IPS-NIHi7 (cell line): Measurements from ENCODE around the gene AKAIN1.
A peak's percentile ranks its signal among the peaks of the same experiment; 100 is the strongest.

Experiments used
- DNase-seq: peaks from one replicate; pipeline ENCODE4 v3.0.0; 2012; ENCODE audit warnings: mixed read lengths; ENCODE audit errors: extremely low spot score

AKAIN1 gene, protein sequence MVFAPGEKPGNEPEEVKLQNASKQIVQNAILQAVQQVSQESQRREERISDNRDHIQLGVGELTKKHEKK

DNA sequence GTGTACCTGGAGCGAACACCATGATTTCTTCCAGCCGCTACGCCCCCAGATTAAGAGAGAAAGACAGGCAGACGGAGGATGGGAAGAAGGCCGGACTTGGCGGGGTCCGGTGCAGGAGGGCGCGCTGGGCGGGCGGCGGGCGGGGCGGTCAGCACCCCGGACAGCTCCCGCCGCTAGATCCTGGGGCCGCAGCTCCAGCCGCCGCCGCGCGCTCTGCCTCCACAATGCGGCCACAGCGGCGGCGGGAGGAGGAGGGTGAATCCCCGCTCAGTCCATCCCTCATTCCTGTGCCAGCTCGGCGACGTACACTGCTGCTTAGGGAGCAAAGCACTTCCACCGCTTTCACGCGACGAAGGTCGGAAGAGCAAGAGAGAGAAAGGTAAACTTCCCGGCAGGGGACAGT, at the start of gene AKAIN1:
AKAIN1 (minus strand) TSS at position 226 of the 403 bp plus-strand sequence; CDS start at position 22, 204 bp downstream.
- DNase-seq, result peak; percentile 91

DNA sequence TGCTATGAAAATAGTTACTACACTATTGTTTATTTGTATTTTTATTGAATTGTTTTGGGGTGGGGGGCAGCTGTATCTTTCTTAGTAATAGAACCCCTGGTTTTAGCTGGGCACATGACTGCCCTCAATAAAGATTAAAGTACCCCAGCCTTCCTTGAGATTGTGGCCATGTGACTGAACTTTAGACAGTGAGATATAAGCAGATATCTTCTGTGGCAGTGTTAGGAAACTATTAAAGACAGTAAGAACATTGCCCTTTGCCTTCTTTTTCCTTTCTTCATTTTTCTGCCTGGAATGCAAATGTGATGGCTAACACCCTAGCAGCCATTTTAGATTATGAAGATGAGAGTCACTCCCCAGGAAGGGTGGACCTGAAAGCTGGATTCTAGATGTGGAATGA, 47.9 kb upstream of the AKAIN1 start:
- DNase-seq, result no peak

DNA sequence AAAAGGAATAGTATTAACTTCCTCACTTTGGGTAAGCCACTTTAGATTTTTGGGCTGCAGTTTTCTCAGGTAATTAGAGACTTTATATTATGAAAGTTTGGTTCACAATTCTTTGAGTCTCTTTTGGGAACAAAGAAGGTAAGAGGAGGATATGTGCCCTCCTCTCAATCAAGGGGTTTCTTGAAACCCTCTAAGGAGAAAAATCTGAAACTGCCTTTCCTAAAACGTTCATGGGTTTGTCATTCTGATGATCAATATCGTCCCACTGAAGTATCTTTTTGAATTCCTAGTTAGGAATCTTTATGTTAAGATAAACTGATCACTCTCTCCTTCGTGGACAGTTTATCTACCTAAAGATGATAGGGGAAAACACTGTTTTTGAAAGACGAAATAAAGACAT, 42.4 kb upstream of the AKAIN1 start:
- no peak for DNase-seq

GRCh38 chr18:5238371-5238976, 41.4 kb upstream of the AKAIN1 start:
- DNase-seq, result peak; percentile 43

GRCh38 chr18:5237723-5238370, 40.8 kb upstream of the AKAIN1 start:
- DNase-seq, result peak; percentile 89

GRCh38 chr18:5237083-5237722, 40.1 kb upstream of the AKAIN1 start:
- DNase-seq, result peak; percentile 27

- DNase-seq, result no peak
Measured at GRCh38 chr18:5214583-5215351, 17.7 kb upstream of the AKAIN1 start.

DNA sequence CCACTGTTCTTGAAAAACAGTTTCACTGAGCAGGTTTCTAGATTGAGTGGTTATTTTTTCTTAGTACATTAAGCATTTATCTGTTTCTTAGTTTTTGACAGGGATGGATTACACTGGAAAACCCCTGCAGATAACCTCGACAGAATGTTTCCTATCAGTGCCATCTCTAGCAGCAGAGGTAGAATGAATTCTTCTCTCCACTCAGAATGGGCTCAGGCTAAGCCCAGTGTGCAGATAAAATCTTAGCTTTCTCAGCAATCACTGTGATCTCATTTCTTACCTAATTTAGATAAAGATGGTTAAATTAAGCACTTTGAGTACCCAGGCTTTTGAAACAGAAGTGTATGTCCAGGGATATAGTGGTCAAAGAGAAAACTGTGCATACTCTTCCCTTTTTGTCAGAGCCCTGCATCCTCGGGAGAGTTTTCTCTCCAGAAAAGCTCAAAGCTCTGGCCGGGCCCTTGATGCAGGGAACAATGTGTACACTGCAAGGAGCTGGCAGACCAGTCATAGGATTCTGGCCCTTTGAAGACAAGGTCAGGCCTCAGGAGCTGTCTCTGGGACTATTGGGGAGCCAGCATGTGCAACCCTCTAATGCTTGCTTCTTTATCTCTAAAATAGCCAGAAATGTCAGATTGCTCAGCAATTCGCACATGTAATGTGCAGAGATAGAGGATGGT, 10.6 kb upstream of the AKAIN1 start:
- no peak for DNase-seq

- DNase-seq, result no peak
Measured at GRCh38 chr18:5198311-5198710, 1.3 kb upstream of the AKAIN1 start.

DNA sequence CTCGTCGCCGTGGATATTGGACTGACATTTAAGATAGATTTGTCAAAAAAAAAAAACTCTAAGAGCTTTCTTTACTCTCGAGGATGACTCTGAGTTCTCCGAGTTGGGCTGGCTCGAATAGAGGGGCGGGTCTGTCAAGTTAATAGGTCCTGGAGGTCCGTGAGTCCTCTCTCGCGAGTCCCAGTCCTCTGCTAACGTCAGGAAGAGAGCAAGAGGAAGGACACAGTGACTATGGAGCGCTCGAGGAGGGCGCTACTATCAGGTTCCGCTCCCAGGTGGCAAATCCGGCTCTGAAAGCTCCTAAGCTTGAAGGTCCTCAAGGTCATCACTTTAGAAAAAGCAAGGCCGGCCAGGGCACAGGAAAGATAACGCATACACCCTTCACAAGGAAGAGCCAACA, 404 bp upstream of the AKAIN1 start:
- peak; percentile 19 for DNase-seq

GRCh38 chr18:5196253-5197031, 615 bp downstream of the AKAIN1 start:
- peak; percentile 71 for DNase-seq

GRCh38 chr18:5195656-5196055, 1.4 kb downstream of the AKAIN1 start:
- peak; percentile 17 for DNase-seq

DNA sequence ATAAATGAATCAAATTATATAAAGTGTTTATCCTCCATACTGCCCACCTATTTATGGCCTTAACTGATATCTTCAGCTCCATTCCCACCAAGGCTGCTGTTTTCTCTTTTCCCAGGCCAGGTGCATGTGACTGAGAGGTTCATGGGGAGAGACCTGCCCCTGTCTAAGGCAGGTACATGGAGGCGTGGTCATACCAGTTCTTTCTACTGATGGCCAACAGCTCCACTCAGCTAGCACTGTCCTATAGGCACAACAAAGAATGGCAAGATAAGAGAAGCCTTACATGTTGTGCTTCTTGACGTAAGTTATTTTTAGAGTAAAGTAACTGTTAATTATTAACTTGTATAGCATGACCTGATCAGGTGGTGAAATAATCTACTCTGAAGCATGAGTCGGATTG, 16.8 kb downstream of the AKAIN1 start:
- no peak for DNase-seq

DNA sequence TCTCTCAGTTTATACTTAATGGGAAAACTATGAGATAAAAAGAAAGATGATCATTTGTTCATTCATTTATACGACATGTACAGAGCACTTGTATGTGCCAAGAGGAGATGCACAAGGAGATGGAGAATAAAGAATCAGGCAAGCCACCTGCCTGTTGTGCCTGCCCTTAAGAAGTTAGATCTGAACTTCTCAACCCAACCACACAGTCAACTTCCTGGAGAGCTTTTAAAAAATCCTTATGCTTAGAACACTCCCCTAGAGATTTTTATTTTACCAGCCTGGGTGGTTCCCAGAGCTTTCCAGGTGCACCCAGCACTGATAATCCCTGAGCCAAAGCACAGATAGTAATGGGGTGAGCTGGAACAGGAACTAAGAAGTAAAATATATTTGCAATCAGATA, 18.5 kb downstream of the AKAIN1 start:
- no peak for DNase-seq

DNA sequence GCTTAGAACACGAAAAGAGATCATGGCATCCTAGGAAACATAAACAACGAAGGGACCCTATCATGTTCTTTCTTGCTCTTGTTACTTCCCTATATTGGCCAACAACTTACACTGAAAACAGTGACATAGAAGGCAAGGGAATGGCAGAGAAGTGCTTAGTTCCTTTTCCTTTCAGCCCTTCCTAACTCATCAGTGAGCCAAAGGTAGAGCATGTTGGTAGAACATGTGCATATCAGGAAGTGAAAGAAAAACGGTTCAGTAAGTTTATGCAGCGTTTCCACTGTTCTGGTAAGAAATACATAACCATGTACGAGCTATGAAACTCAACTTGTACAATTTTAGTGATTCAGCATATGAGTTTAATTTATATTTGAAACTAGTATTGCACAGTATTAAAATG, 21.7 kb downstream of the AKAIN1 start:
- no peak for DNase-seq

DNA sequence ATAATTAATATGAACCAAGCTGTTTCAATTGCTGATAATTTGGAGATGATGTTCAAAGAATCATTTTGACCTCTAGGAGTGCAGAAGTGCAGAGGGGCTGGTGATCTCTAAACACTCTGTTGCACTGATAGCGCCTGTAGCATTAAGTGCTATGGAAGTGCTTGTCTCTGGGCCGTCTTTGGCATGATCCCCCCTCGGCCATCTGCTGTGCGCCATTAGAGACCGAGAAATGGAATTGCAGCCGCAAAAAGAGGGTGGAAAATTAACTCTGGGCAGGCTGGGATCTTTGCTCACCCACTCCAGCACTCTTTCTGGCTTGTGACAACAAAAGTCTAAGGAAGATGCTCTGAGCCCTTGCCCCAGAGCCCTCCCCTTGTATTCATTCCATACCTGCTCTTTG, 23.4 kb downstream of the AKAIN1 start:
- no peak for DNase-seq

DNA sequence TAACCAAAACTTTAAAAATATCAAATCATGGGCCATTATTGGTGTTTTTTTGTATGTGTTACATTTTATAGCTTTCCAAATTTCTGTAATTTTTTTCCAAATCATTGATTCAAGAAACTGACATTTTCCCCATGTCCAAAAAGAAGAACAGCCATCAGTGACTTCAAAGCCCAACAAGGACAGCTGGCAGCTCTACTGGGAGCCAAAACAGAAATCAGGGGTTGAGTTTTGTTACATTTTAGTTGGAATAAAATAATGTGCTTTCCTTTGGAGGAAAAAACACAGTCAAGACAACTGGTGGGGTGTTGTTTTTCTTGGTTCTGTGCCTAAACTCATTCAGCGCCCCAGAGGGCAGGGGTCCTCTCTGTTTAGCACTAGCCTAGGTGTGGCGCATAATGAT, 23.8 kb downstream of the AKAIN1 start:
- no peak for DNase-seq

DNA sequence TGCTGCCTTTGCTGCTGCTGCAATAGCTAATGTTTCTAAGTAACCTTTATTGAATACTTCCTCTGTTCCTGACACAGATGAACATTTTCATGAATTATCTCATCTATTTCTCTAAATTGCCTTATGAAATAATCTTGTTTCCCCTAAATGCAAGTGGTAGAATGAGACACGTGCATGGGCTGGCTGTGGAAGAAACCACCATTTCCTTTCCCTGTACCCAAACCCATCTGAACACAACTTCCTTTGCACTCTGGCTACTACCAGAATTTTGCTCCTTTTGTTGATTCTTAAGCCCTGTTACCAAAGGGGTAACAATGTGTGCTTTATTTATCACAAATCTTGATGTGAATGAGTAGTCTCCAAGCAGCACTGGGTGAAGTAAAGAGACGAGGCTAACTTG, 29.2 kb downstream of the AKAIN1 start:
- DNase-seq, result no peak

GRCh38 chr18:5166606-5167280, 30.3 kb downstream of the AKAIN1 start:
- no peak for DNase-seq

DNA sequence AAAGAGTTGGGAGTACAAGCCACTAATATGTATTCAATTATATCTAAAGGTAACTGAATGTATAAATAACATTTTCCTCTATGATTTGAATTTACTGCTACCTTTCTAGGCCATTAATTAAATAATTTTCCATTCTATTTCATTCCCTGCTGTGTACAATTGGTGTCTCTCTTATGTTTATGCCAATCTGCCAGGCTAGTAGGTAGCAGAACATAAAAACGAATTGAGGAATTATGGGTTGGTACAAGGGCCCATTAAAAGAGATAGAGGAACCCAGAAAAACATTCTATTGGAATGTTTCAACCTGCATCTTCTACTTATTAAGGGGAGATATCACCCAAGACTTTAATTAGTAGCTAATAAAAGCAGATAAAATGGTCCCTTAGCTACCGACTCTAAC, 32.2 kb downstream of the AKAIN1 start:
- DNase-seq, result no peak
